GM19193 (cell line): ENCODE data around the gene LMF2.

Experiments
- POLR2A ChIP-seq: IDR thresholded peaks from 4 replicates; pipeline ENCODE4 v1.6.1; 2011; ENCODE audit not compliant: insufficient read depth, insufficient read length; ENCODE audit errors: extremely low read depth

LMF2 gene

GRCh38 chr22:50519151-50519550 lies 11.6 kb upstream of the LMF2 start:
- no peak for TF ChIP-seq POLR2A

- TF ChIP-seq POLR2A, result no peak
Measured at GRCh38 chr22:50518606-50519005, 11.1 kb upstream of the LMF2 start.

GRCh38 chr22:50517495-50518260 lies 10.2 kb upstream of the LMF2 start:
- no peak for TF ChIP-seq POLR2A

GRCh38 chr22:50516891-50517290 lies 9.4 kb upstream of the LMF2 start:
- no peak for TF ChIP-seq POLR2A

GRCh38 chr22:50516068-50516467 lies 8.6 kb upstream of the LMF2 start:
- no peak for TF ChIP-seq POLR2A

GRCh38 chr22:50513175-50513574 lies 5.7 kb upstream of the LMF2 start:
- TF ChIP-seq POLR2A, result no peak

GRCh38 chr22:50508897-50509296 lies 1.4 kb upstream of the LMF2 start:
- TF ChIP-seq POLR2A, result no peak

GRCh38 chr22:50507991-50508884 lies 736 bp upstream of the LMF2 start, which contains the start of gene NCAPH2:
NCAPH2 (plus strand) TSS chr22:50508224; CDS start chr22:50508338, 114 bp downstream.
- peak; percentile 88 for TF ChIP-seq POLR2A

GRCh38 chr22:50506611-50507420 lies 686 bp downstream of the LMF2 start:
- TF ChIP-seq POLR2A, result no peak

- TF ChIP-seq POLR2A, result no peak
Measured at GRCh38 chr22:50505776-50506610, 1.5 kb downstream of the LMF2 start.

- no peak for TF ChIP-seq POLR2A
Measured at GRCh38 chr22:50505276-50505775, 2.2 kb downstream of the LMF2 start.

- TF ChIP-seq POLR2A, result no peak
Measured at GRCh38 chr22:50504369-50505211, 2.9 kb downstream of the LMF2 start.

GRCh38 chr22:50503475-50504145 lies 3.9 kb downstream of the LMF2 start:
- TF ChIP-seq POLR2A, result no peak
